DOHH2 (cell line): ENCODE measurements around the gene HCK.

Source experiments
- H3F3A ChIP-seq: fragments of 200-600 bp; sonication (generic), shearing (Covaris generic); 2 replicates; pipeline ENCODE4 v1.6.0; 2016; ENCODE audit warnings: antibody characterized with exemption, mild to moderate bottlenecking; ENCODE audit not compliant: control insufficient read depth, insufficient read depth
- H3K27ac ChIP-seq: fragments of 200-600 bp; sonication (generic); 2 replicates; pipeline ENCODE4 v1.5.1; 2014; ENCODE audit warnings: low read depth, mild to moderate bottlenecking, low read length, moderate library complexity
- H3K27me3 ChIP-seq: fragments of 200-600 bp; sonication (generic); 2 replicates; pipeline ENCODE4 v1.6.1; 2014; ENCODE audit warnings: mild to moderate bottlenecking, low read length, mixed read lengths; ENCODE audit not compliant: control insufficient read depth
- H3K36me3 ChIP-seq: fragments of 200-600 bp; sonication (generic); 2 replicates; pipeline ENCODE4 v1.6.1; 2014; ENCODE audit warnings: mild to moderate bottlenecking, low read length, moderate library complexity, mixed read lengths; ENCODE audit not compliant: control insufficient read depth
- H3K4me1 ChIP-seq: fragments of 200-600 bp; sonication (generic); 2 replicates; pipeline ENCODE4 v1.6.1; 2014; ENCODE audit warnings: mild to moderate bottlenecking, low read length, mixed read lengths; ENCODE audit not compliant: control insufficient read depth
- H3K4me2 ChIP-seq: fragments of 200-600 bp; sonication (generic); 2 replicates; pipeline ENCODE4 v1.6.0; 2014; ENCODE audit warnings: mild to moderate bottlenecking, low read length, moderate library complexity
- H3K4me3 ChIP-seq: fragments of 200-600 bp; sonication (generic); 2 replicates; pipeline ENCODE4 v1.5.1; 2014; ENCODE audit warnings: mild to moderate bottlenecking, low read length, mixed read lengths
- H3K79me2 ChIP-seq: fragments of 200-600 bp; sonication (generic); 2 replicates; pipeline ENCODE4 v1.6.1; 2014; ENCODE audit warnings: mild to moderate bottlenecking, low read length, mixed read lengths; ENCODE audit not compliant: control insufficient read depth
- H3K9me2 ChIP-seq: fragments of 200-600 bp; sonication (generic); replicated peaks from 2 replicates; pipeline ENCODE4 v1.6.1; 2014; ENCODE audit warnings: mild to moderate bottlenecking, low read length, mixed read lengths; ENCODE audit not compliant: control insufficient read depth
- H3K9me3 ChIP-seq: fragments of 200-600 bp; sonication (generic); 2 replicates; pipeline ENCODE4 v1.6.1; 2014; ENCODE audit warnings: antibody characterized with exemption, low read length, mixed read lengths; ENCODE audit not compliant: control insufficient read depth, insufficient read depth
- H4K20me1 ChIP-seq: fragments of 200-600 bp; sonication (generic); 2 replicates; pipeline ENCODE4 v1.6.0; 2014; ENCODE audit warnings: low read depth, mild to moderate bottlenecking, antibody characterized with exemption, low read length, moderate library complexity; ENCODE audit not compliant: control insufficient read depth, insufficient read depth
- EZH2phosphoT487 ChIP-seq: fragments of 200-600 bp; sonication (generic); IDR thresholded peaks from 2 replicates; pipeline ENCODE4 v1.6.1; 2017; ENCODE audit warnings: borderline replicate concordance, mild to moderate bottlenecking, antibody characterized with exemption, low read length, moderate library complexity, mixed read lengths
- TF ChIP-seq, protein P1 (sequence below): fragments of 200-600 bp; sonication (generic); IDR thresholded peaks from one replicate; pipeline ENCODE4 v1.5.1; 2014; ENCODE audit warnings: antibody characterized with exemption, mild to moderate bottlenecking, low read depth, low read length; ENCODE audit not compliant: poor library complexity, severe bottlenecking

HCK gene

DNA sequence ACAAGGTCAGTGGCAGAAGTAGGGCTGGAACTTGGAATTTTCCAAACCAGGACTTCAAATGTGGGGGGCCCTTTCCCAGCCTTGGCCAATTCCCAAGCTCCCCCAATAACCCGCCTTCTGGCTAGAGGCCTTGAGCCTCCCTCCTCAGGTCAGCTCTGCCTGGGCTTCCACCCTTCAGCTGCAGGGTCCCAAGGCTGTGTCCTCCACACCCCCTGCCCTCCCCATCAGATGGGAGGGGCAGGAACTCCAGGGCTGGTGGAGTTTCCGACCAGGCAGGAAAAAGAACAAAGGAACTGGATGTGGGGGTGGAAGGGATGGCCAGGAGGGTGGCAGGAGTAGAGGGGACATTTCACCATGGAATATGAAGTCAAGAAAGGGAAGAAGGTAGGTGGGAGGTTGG is 41.9 kb upstream of the HCK start, which contains the start of gene CCM2L:
Gene CCM2L, plus strand, starts transcription at position 338 of the 400 bp plus-strand sequence. Its CDS starts 17 bp downstream, at position 355.
- Histone ChIP-seq H3K9me2 (no peaks in the 10 kb centered on the region), H3F3A (no peaks in the 10 kb centered on the region), H3K9me3 (no peaks in the 10 kb centered on the region), H3K4me3 (no peak within 1 kb of the TSS), H3K4me2 (no peak within 1 kb of the TSS), H3K79me2 (no peaks in the 10 kb centered on the region), H4K20me1 (no peaks in the 10 kb centered on the region), H3K36me3 (no peaks in the 10 kb centered on the region), H3K27ac (no peak within 1 kb of the TSS), H3K27me3 (no peaks in the 10 kb centered on the region), H3K4me1 (peaks cover 7% of the 10 kb centered on the region)
- TF ChIP-seq, protein P1, sequence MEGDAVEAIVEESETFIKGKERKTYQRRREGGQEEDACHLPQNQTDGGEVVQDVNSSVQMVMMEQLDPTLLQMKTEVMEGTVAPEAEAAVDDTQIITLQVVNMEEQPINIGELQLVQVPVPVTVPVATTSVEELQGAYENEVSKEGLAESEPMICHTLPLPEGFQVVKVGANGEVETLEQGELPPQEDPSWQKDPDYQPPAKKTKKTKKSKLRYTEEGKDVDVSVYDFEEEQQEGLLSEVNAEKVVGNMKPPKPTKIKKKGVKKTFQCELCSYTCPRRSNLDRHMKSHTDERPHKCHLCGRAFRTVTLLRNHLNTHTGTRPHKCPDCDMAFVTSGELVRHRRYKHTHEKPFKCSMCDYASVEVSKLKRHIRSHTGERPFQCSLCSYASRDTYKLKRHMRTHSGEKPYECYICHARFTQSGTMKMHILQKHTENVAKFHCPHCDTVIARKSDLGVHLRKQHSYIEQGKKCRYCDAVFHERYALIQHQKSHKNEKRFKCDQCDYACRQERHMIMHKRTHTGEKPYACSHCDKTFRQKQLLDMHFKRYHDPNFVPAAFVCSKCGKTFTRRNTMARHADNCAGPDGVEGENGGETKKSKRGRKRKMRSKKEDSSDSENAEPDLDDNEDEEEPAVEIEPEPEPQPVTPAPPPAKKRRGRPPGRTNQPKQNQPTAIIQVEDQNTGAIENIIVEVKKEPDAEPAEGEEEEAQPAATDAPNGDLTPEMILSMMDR: no peak
- TF ChIP-seq EZH2phosphoT487: no peak

DNA sequence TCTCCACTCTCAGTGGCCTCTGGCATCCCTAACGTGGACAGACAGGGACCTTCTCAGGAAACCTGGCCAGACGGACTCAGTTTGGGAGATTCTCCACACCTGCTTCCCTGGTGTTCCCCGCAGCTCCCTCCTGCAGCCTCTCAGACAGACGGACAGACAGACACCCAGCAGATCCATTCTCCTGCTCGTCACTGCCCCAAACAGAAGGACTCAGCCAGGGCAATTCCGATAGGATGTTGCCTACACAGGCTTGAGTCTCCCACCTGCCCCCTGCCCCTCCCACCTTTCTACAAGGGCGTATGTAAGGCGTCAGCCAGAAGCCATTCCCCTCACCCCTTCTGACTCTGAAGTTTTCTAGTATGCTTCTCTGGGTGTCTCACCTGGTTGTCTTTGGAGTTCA is 41.4 kb upstream of the HCK start:
- no peaks in the 10 kb centered on the region for H3K9me2 ChIP-seq
- H3K79me2 ChIP-seq: no peaks in the 10 kb centered on the region
- H3K9me3 ChIP-seq: no peaks in the 10 kb centered on the region
- TF ChIP-seq, protein P1: no peak
- no peak for TF ChIP-seq EZH2phosphoT487
- H3K4me2 ChIP-seq: no peak overlapping the region
- no peaks in the 10 kb centered on the region for H4K20me1 ChIP-seq
- H3K27ac ChIP-seq: no peak overlapping the region
- H3K27me3 ChIP-seq: 0 out of 2 replicates have a peak, but pooled peaks cover 3% of the 10 kb centered on the region
- H3K36me3 ChIP-seq: no peaks in the 10 kb centered on the region
- H3F3A ChIP-seq: no peaks in the 10 kb centered on the region
- peaks cover 7% of the 10 kb centered on the region for H3K4me1 ChIP-seq
- no peak overlapping the region for H3K4me3 ChIP-seq

DNA sequence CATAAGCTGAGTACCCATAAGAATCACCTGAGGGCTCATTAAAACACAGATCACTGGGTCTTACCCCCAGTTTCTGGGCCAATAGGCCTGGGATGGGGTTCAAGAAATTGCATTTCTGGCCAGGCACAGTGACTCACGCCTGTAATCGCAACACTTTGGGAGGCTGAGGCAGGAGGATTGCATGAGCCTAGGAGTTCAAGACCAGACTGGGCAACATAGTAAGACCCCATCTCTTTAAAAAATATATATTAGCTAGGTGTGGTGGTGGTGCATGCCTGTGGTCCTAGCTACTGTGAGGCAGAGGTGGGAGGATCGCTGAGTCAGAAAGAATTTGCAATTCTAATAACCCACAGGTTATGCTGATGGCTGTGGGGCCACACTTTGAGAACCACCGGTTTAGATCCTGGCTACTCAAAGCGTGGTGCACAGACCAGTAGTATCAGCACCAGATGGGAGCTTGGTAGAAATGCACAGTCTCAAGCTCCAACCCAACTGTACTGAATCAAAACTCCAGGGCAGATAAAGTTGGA is 39.8 kb upstream of the HCK start:
- TF ChIP-seq, protein P1: no peak
- TF ChIP-seq EZH2phosphoT487: no peak
- Histone ChIP-seq H3K4me1 (peaks cover 7% of the 10 kb centered on the region), H3K79me2 (no peaks in the 10 kb centered on the region), H4K20me1 (no peaks in the 10 kb centered on the region), H3K9me3 (no peaks in the 10 kb centered on the region), H3K4me2 (no peak overlapping the region), H3K4me3 (no peak overlapping the region), H3K36me3 (no peaks in the 10 kb centered on the region), H3K27ac (no peak overlapping the region), H3K9me2 (no peaks in the 10 kb centered on the region), H3F3A (no peaks in the 10 kb centered on the region), H3K27me3 (peaks cover 5% of the 10 kb centered on the region)

DNA sequence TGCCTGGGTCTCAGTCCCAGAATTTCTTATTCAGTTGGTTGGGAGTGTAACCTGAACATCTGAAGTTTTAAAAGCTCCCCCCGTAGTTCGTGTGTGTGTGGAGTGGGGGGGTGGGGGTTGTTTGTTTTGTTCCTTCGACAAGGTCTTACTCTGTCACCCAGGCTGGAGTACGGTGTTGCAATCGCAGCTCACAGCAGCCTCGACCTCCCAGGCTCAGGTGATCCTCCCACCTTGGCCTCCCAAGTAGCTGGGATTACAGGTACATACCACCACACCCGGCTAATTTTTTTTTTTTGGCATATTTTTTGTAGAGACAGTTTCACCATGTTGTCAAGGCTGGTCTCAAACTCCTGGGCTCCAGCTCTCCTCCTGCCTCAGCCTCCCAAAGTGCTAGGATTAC is 38.7 kb upstream of the HCK start:
- TF ChIP-seq EZH2phosphoT487: no peak
- TF ChIP-seq, protein P1: no peak
- Histone ChIP-seq H4K20me1 (no peaks in the 10 kb centered on the region), H3K27me3 (peaks cover 11% of the 10 kb centered on the region)

More for the DNA sequence above, 38.7 kb upstream of the HCK start:
- peaks cover 6% of the 10 kb centered on the region for H3K4me1 ChIP-seq
- H3K27ac ChIP-seq: no peak overlapping the region
- no peaks in the 10 kb centered on the region for H3K36me3 ChIP-seq
- no peak overlapping the region for H3K4me3 ChIP-seq
- no peaks in the 10 kb centered on the region for H3K9me2 ChIP-seq
- no peak overlapping the region for H3K4me2 ChIP-seq
- no peaks in the 10 kb centered on the region for H3K79me2 ChIP-seq
- H3F3A ChIP-seq: no peaks in the 10 kb centered on the region
- H3K9me3 ChIP-seq: no peaks in the 10 kb centered on the region
